Measurements from ENCODE around the gene MCRIP1. TPM values are rescaled to one million over a fixed set of nuclear protein-coding genes. Genes with fewer than 3 reads are reported as not detected.

MCRIP1 gene
- total and polyA plus RNA-seq, 9 of the 15 experiments (the other 6 are each of a cell fraction or from before 2014, with no cell fraction given), result 0.39 to 35.8 (median 9.7) TPM

DNA sequence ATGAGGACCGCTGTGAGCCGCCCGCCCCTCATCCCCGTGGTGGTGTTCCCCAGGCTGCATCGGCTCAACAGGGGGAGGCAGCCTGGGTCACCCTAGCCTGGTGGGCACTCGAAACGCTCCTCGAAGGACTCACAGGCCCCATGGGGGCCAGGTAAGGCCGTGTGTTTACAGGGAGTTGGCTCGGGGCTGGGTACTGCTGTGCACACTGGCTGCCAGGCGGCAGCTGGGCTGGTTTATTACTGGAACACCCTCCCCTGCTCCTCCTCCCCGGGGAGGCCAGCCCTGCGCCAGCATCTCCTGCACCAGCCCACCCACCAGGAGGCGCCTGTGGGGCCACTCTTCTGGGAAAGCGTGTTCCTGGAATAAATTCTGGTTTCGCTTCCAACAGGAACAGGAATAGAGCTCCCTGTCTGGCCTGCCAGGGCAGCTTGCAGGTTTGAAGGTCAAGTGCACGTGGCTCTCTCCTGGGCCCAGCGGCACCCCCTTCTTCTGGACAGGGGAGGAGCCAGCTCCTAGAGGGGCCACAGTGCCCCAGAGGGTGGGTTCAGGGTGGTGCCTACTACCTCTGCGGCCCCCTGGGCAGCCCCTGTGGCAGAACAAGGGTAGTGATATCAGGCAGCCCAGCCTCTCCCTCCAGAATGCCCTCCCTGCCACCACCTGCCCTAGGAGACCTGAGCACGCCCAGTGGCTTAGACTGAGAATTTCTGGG, 11.3 kb downstream of the MCRIP1 start (continued):
- TF ChIP-seq, protein P1, sequence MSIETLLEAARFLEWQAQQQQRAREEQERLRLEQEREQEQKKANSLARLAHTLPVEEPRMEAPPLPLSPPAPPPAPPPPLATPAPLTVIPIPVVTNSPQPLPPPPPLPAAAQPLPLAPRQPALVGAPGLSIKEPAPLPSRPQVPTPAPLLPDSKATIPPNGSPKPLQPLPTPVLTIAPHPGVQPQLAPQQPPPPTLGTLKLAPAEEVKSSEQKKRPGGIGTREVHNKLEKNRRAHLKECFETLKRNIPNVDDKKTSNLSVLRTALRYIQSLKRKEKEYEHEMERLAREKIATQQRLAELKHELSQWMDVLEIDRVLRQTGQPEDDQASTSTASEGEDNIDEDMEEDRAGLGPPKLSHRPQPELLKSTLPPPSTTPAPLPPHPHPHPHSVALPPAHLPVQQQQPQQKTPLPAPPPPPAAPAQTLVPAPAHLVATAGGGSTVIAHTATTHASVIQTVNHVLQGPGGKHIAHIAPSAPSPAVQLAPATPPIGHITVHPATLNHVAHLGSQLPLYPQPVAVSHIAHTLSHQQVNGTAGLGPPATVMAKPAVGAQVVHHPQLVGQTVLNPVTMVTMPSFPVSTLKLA (conservative IDR thresholded peaks at IDR 0.05), result peak; percentile 86 to 93
- TF ChIP-seq PHF21A (IDR thresholded peaks at IDR 0.05; ENCODE audit: borderline replicate concordance, low read depth), result peak; percentile 61; the same call in 1 of the 2 replicates
- peak in 1 of 2 experiments; percentile 80; a peak in 2 of 4 replicates for TF ChIP-seq HDAC1 (IDR thresholded peaks at IDR 0.05)
- TF ChIP-seq THAP7 (CRISPR knock-in tag; IDR thresholded peaks at IDR 0.05), result no peak
- TF ChIP-seq TEAD2 (tag; IDR thresholded peaks at IDR 0.05), result no peak
- peak; percentile 70; the same call in 1 of the 2 replicates for TF ChIP-seq ZNF668 (CRISPR knock-in tag; IDR thresholded peaks at IDR 0.05)
- TF ChIP-seq FOXJ3 (CRISPR knock-in tag; IDR thresholded peaks at IDR 0.05), result no peak
- TF ChIP-seq PRMT5 (CRISPR knock-in tag; IDR thresholded peaks at IDR 0.05), result no peak
- TF ChIP-seq ZNF277 (CRISPR knock-in tag; IDR thresholded peaks at IDR 0.05; ENCODE audit: borderline replicate concordance), result no peak
- TF ChIP-seq TCF3 (CRISPR knock-in tag; IDR thresholded peaks at IDR 0.05), result peak; percentile 34; the same call in 1 of the 2 replicates
- peak; percentile 55 for TF ChIP-seq MTA1 (IDR thresholded peaks at IDR 0.05; ENCODE audit: borderline replicate concordance)
- no peak; the same call in none of the 2 replicates for TF ChIP-seq NCOR1 (IDR thresholded peaks at IDR 0.05)
- no peak for TF ChIP-seq HOXB6 (CRISPR knock-in tag; IDR thresholded peaks at IDR 0.05; ENCODE audit: borderline replicate concordance)
- TF ChIP-seq, protein P2, sequence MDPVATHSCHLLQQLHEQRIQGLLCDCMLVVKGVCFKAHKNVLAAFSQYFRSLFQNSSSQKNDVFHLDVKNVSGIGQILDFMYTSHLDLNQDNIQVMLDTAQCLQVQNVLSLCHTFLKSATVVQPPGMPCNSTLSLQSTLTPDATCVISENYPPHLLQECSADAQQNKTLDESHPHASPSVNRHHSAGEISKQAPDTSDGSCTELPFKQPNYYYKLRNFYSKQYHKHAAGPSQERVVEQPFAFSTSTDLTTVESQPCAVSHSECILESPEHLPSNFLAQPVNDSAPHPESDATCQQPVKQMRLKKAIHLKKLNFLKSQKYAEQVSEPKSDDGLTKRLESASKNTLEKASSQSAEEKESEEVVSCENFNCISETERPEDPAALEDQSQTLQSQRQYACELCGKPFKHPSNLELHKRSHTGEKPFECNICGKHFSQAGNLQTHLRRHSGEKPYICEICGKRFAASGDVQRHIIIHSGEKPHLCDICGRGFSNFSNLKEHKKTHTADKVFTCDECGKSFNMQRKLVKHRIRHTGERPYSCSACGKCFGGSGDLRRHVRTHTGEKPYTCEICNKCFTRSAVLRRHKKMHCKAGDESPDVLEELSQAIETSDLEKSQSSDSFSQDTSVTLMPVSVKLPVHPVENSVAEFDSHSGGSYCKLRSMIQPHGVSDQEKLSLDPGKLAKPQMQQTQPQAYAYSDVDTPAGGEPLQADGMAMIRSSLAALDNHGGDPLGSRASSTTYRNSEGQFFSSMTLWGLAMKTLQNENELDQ (CRISPR knock-in tag; IDR thresholded peaks at IDR 0.05; ENCODE audit: borderline replicate concordance), result no peak
- no peak for TF ChIP-seq NR1H2 (CRISPR knock-in tag; IDR thresholded peaks at IDR 0.05)
- 0 out of 4 replicates have a peak, but pooled peaks of 1 of the 2 experiments have one; percentile 1 for TF ChIP-seq SIX5 (IDR thresholded peaks at IDR 0.05; ENCODE audit: borderline replicate concordance in 1 of 2, insufficient read depth in 1 of 2, low read depth in 1 of 2, low read length in 2 of 2)
- peak; percentile 64 to 79 for TF ChIP-seq RAD21 (CRISPR knock-in tag; conservative IDR thresholded peaks at IDR 0.05 in 1 of 2, IDR thresholded peaks at IDR 0.05 in 1 of 2)
- TF ChIP-seq HBP1 (CRISPR knock-in tag; IDR thresholded peaks at IDR 0.05), result no peak; the same call in 1 of the 2 replicates
- peak; percentile 89 for TF ChIP-seq NBN (IDR thresholded peaks at IDR 0.05; ENCODE audit: low read depth)

Data from K562 (cell line).